OCI-M2 (cell line): Measurements from ENCODE around the gene TRRAP.

Experiments used
- DNase-seq: peaks from one replicate; lab custom pipeline; 2025; ENCODE audit not compliant: unreplicated experiment; lab: John Stamatoyannopoulos, UW

Gene TRRAP

GRCh38 chr7:98899816-98900215, 21.5 kb downstream of the TRRAP start:
- DNase-seq, result no peak

- DNase-seq, result no peak
Measured at GRCh38 chr7:98900815-98901214, 22.5 kb downstream of the TRRAP start.

- no peak for DNase-seq
Measured at GRCh38 chr7:98902523-98902922, 24.2 kb downstream of the TRRAP start.

GRCh38 chr7:98903246-98903645, 24.9 kb downstream of the TRRAP start:
- no peak for DNase-seq

GRCh38 chr7:98907570-98907969, 29.2 kb downstream of the TRRAP start:
- no peak for DNase-seq

GRCh38 chr7:98908585-98908984, 30.3 kb downstream of the TRRAP start:
- no peak for DNase-seq

- DNase-seq, result no peak
Measured at GRCh38 chr7:98909487-98909886, 31.2 kb downstream of the TRRAP start.

- no peak for DNase-seq
Measured at GRCh38 chr7:98910427-98910826, 32.1 kb downstream of the TRRAP start.

GRCh38 chr7:98911916-98912315, 33.6 kb downstream of the TRRAP start:
- no peak for DNase-seq

GRCh38 chr7:98913026-98913425, 34.7 kb downstream of the TRRAP start:
- no peak for DNase-seq

GRCh38 chr7:98913612-98914011, 35.3 kb downstream of the TRRAP start:
- no peak for DNase-seq

- no peak for DNase-seq
Measured at GRCh38 chr7:98917331-98917730, 39.0 kb downstream of the TRRAP start.

- DNase-seq, result no peak
Measured at GRCh38 chr7:98921608-98922372, 43.5 kb downstream of the TRRAP start.

GRCh38 chr7:98922392-98923187, 44.3 kb downstream of the TRRAP start:
- no peak for DNase-seq

GRCh38 chr7:98923512-98923911, 45.2 kb downstream of the TRRAP start:
- no peak for DNase-seq

- DNase-seq, result no peak
Measured at GRCh38 chr7:98927125-98927524, 48.8 kb downstream of the TRRAP start.

GRCh38 chr7:98930464-98930863, 52.1 kb downstream of the TRRAP start:
- DNase-seq, result no peak

GRCh38 chr7:98930921-98931320, 52.6 kb downstream of the TRRAP start:
- no peak for DNase-seq

GRCh38 chr7:98933321-98933720, 55.0 kb downstream of the TRRAP start:
- DNase-seq, result no peak

- no peak for DNase-seq
Measured at GRCh38 chr7:98934267-98934666, 55.9 kb downstream of the TRRAP start.

GRCh38 chr7:98935811-98936210, 57.5 kb downstream of the TRRAP start:
- no peak for DNase-seq

GRCh38 chr7:98943336-98943735, 65.0 kb downstream of the TRRAP start:
- DNase-seq, result no peak
